ENCODE data around the gene TXNRD3. TPM values are rescaled to one million over a fixed set of nuclear protein-coding genes. Genes with fewer than 3 reads are reported as not detected.
"Not testable (repeated sequence)": the region's sequence is repeated elsewhere in the genome, so short reads cannot be mapped to it uniquely, and the experiment has no call there.

Gene TXNRD3
- total RNA-seq, 1 donor from 2014 or later: 10.7 TPM

DNA sequence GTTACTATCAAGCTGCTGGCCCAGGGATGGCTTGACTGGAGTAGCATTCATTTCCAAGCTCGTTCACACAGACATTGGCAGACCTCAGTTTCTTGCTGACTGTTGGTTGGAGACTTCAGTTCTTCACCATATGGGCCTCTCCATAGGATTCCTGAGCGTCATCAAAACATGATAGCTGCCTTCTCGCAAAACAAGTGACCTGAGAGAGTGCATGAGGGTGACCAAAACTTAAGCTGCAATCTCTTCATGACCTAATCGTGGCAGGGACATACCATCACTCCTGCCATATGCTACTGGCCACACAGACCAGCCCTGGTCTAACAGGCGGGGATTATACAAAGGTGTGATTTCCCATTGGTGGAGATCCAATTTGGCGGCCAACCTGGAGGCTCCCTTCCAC lies 50.2 kb downstream of the TXNRD3 start:
- ATAC-seq: no peak
- DNase-seq (ENCODE audit: low spot score): no peak

DNA sequence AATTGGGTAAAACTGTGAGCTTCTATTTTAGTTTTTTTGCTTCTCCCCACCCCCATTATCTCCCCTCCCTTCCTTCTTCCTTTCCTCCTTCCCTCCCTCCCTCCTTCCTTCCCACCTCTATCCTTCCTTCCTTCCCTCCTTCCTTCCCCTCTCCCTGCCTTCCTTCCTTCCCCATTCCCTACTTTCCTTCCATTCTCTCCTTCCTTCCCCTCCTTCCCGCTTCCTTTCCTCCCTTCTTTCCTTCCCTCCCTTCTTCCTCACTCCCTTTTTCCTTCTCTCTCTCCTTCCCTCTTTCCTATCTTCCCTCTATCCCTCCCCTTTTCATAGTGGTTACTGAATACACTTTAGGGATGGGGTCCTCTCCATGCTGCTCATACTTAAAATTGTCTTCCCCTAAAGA lies 55.8 kb downstream of the TXNRD3 start:
- ATAC-seq (no peak), DNase-seq (ENCODE audit: low spot score) (no peak)

DNA sequence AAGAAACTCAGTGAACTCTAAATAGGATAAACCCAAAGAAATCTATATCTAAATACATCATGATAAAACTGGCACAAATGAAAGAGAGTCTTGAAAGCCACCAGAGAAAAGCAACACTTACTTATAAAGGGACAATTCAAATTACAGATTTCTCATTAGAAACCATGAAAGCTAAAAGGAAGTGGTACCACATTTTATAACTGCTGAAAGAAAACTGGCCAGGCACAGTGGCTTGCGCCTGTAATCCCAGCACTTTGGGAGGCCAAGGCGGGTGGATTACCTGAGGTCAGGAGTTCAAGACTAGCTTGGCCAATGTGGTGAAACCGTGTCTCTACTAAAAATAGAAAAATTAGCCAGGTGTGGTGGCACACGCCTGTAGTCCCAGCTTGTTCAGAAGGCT lies 59.4 kb downstream of the TXNRD3 start:
- ATAC-seq; DNase-seq (ENCODE audit: low spot score): not testable (repeated sequence)

DNA sequence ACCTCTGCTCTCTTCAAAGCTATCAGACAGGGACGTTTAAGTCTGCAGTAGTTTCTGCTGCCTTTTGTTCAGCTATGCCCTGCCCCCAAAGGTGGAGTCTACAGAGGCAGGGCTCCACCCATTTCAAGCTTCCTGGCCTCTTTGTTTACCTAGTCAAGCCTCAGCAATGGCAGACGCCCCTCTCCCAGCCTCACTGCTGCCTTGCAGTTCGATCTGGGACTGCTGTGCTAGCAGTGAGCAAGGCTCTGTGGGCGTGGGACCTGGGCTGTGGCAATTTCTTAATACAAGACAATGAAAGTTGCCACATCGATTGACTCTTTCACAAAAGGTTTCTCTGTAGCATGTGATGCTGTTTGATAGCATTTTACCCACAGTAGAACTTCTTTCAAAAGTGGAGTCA lies 63.4 kb downstream of the TXNRD3 start:
- not testable (repeated sequence) for ATAC-seq; DNase-seq (ENCODE audit: low spot score)

DNA sequence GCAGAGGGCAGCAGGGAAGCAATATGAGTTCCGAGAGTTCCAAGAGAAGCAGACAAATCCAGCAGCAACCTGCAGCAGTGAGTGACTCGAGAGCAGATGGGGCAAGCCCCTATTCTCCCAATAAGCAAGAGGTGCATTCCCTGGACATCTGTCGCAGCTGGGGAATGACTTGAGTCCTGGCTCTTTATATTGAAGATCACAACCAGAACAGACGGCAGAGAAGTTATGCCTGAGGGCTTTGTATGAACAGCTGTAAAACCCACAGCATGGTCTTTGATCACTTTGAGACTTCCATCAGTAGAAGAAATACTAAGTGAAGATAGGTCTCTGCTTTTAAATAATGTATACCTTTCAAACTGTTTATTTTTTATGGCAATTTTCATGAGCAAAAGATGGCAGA lies 72.6 kb downstream of the TXNRD3 start:
- DNase-seq (ENCODE audit: low spot score) (no peak), ATAC-seq (no peak)

DNA sequence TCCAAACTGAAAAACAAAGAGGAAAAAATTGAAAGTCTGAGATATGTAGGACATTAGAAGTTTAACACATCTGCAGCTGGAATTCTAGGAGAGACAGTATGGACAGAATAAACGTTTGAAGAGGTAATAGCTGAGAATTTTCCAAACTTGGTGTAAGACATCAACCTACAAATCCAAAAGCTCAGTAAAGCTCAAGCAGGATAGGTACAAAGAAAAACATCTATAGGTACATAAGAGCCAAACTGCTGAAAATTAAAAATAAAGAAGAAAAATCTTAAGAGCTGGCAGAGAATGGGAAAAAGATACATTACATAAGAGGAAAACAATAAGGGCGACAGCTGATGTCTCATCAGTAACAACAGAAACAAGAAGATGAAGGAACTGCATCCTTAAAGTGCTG lies 73.4 kb downstream of the TXNRD3 start:
- DNase-seq (ENCODE audit: low spot score) (no peak), ATAC-seq (no peak)

DNA sequence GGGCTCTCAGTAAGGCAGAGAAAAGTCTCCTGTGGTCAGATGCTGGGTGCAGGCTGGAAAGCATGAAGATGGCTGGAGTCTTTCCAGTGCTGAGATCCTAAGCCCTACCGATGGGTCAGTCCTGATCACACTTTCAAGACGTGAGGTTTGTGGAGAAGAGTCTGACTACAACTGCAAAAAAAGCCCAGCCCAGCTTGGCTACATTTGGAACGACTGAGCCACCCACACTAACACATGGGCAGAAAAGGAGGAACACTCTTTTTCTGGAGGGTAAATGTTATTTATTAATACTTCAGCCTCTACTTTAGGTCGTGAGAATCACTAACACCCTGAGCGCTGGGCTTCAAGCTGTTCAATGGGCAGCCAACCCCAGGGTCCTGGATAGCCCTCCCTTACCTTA lies 74.2 kb downstream of the TXNRD3 start:
- no peak for DNase-seq (ENCODE audit: low spot score)
- no peak for ATAC-seq

DNA sequence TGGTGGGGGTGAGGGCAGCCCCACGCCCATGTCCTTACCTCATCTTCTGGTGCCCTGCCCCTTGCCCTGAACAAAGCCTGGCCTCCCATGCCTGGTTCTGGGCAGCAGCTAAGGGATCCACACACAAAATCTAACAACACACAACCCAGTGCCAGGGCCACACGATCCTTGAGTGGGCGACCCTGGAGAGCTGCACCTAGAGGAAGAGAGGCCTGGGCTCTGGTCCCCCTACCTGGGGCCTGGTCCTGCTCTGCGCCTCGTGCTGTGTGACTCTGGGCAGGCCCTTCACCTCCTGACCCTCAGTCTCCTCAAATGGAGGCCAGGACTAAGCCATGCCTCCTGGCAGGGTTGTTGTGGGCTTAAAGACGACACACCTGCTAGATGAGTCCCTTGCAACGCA lies 76.2 kb downstream of the TXNRD3 start:
- DNase-seq (ENCODE audit: low spot score) (no peak), ATAC-seq (no peak)

DNA sequence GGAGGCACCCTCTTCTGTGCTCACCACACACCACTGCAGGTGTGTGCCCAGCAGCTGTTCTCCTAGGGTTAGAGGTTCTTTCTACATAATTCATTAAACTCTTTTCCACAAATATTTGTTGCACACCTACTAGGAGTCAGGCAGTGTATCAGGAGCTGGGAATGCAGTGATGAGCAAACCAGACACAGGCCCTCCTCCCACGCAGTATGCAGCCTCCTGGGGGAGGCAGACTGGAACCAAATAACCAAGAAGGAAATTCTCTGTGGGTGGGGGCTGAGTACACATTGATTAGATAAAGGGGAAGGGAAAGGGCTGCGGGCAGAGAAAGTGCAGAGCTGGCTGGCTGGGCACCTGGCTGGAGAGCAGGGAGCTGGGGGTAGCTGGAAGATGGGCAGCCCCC lies 77.7 kb downstream of the TXNRD3 start:
- no peak for ATAC-seq
- DNase-seq (ENCODE audit: low spot score): no peak

DNA sequence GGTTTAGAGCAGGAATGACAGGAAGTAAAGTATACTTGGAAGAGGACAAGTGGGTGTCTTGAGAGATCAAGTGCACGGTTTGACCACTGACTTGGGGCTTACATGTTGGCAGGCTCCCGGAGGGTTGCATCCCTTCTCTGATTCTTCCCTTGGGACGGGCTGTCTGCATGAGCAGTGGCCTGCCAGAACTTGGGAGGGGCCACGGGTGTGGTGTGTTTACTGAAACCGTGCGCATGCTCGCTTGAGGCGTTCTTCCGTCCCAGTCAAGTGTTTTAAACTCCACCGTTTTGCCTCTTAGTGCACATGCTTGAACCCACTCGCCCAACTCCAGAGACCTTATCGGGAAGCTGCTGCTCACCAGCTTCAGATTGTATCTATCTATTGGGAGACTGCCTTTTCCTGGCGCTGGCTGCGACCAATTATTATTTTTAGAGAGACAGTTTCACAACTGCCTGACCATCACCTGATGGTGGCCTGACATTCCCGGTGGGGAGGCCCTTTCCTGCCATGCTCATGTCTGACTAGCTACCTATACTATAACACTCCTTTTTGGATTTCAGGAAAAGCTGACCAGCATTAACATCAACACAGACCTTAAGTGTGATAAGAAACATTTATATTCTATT lies 81.3 kb downstream of the TXNRD3 start:
- ATAC-seq: no peak

DNA sequence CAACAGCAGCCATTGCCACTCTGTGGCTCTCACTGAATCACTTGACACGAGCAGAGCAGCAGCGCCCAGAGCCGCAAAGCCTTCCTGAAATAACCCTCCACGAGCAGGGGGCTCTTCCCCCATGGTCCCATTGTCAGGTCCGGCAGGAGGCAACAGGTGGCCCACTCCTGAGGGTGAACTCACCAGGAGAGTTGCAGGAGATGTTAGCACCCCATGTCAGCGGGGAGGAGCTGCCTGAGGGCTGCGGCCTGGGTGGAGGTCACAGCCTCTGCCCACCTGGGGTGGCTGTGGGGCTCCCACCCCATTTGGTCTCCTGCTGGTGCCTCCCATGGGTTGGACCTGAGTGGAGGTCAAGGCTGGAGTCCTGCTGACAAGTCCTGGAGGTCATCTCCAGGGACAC lies 83.8 kb downstream of the TXNRD3 start:
- DNase-seq (ENCODE audit: low spot score): no peak
- ATAC-seq: no peak

More for the DNA sequence above, 81.3 kb downstream of the TXNRD3 start:
- DNase-seq (ENCODE audit: low spot score): no peak

DNA sequence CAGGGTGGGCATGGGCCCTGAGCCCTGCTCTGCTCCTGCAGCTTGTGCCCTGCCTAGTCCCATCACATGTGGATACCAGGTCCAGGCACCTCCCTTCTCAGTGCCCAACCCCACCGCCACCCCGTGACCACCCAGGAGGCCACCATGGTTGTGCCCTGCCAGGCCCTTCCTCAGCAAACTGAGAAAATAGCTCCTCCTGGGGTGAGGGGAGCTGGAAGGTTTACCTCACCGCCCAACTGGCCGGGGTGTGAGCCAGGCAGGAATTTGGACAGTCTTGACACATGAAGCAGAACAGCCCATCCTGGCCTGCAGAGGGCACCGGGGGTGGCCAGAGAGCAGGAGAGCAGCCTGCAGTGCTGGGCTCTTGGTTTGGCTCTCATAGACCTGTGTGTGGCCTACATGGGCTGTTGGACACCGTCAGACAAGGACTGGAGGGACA lies 84.8 kb downstream of the TXNRD3 start:
- DNase-seq (ENCODE audit: low spot score) (no peak), ATAC-seq (peak; percentile 46)

DNA sequence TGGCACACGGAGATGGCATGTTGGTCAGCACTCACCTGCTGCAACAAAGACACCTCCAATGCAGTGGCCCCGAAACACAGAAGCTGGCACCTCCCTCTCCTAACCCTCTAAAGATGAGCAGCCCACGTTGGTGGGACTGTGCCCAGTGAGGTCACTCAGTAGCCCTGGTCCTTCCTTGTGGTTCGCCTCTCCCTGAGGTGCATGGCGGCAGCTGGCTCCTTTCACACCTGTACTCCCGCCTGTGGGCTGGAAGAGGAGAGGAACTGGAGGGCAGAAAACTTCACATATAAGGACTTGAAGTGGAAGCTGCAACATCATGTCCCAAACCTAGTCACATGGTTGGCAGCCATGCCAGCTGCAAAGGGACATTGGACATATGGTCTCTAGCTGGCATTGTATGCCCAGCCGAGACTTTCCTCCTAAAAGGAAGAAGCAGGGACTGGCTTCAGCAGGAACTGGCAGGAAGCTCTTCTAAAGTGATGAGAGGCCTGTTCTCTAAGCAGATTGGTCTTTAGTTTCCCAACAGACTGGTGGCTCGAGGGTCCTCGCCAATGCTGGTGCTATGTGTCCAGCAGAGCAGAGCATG lies 85.4 kb downstream of the TXNRD3 start:
- DNase-seq (ENCODE audit: low spot score) (no peak), ATAC-seq (no peak)

DNA sequence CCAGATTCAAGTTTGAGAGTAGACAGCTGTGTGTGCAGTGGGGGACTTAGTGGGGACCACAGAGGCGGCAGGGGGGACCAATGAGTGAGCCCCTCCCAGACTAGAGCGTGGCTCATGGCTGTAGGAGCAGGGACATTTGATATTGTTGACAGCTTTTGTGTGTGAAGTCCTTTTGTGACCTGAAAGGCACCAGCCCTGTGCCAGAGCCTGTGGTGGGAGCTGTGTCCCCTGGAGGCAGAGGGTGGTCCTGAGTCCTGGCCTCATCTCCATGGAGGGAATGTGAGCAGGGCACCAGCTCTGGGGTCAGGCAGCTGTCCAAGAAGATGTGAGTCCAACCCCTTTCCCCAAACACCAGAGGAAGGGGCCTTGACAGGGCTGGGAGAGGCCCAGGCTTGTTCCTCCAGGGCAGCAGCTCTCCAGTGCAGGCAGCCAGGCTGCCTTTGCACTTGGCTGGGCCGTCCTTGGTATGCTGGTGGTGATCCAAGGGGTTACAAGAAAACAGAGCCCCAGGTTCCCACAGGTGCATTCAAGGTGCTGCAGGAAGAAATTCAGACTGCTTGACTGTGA lies 86.1 kb downstream of the TXNRD3 start:
- DNase-seq (ENCODE audit: low spot score): no peak
- ATAC-seq: no peak

DNA sequence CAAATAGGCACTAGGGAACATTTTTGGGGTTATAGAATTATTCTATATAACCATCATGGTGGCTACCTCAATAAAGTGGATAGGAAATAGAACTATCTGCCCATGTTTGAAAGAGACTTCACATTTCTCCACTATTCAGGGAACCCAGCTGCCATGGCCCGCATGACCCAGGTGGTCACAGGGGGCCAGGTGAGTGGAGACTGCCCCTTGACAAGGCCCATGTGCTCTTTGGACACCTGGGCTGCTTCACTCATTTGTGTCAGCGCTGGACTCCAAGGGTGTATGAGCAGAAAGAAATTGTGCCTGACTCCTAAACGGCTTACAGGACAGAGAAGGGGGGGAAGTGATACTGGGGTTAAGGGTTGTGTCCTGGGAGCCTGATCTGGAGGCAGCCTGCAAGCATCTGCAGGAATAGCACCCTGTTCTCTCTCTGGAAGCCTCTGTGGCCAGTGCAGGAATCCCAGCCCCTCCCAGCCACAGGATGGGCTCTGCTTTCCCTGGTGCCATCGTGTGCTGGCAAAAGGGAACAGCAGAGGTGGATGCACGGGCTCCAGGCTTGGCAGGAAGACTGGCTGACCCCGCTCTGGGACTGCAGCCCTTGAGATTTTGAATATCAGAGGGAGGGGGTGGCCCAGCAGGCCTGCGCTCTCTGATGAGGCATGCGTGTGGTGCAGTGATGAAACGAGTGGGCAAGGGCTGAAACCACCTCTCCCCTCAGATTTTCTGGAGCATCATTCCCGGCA lies 87.1 kb downstream of the TXNRD3 start:
- ATAC-seq: peak; percentile 96
- peak; percentile 51 for DNase-seq (ENCODE audit: low spot score)

DNA sequence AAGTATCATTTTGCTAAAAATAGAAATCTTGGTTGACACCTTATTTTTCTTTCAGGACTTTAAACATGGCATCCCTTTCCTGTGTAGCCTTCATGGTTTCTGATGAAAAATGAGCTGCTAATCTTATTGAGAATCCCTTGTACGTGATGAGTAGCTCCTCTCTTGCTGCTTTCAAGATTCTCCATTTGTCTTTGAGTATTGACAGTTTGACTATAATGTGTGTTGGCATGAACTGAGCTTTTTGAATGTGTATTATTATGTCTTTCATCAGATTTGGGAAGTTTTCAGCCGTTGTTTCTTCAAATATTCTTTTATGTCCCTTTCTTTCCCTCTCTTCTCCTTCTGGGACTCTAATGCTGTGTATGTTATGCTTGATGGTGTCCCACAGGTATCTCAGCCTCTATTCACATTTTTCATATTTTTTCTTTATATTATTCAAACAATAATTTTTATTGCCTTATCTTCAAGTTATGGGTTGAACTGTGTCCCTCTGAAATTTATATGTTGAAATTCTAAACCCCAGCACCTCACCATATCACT lies 92.1 kb downstream of the TXNRD3 start:
- ATAC-seq (no peak), DNase-seq (ENCODE audit: low spot score) (no peak)

DNA sequence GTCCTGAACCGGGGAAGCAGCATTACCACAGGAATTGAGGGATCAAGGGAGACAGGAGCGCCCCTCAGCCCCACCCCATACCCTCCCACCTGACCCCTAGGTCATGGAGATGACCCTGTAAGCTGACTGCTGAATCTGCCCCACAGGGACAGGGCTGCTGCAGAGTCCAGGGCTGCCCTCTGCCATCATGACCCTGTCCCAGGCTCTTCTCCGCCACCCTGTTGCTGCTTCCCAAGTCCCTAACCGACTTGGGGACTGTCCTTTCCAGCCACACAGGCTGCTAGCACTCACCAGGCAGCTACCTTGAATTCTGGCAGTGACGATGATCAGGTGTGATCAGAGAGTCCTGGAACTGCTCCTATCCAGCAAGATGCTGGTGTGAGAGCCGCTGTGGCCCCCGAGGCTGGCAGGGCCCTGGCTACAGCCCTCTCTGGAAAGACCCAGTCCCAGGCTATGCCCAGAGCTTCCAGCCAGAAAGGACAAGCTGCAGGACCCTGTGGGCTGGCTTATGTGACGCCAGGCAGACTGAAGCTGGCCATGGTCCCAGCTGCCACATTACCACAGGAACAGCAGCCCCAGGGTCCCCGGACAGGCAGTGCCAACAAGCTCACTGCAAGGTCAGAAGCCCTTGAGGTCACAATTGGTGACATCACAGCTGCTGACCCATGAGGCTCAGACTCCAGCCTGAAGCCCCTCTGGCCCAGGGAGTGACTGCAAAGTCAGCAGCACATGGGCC lies 96.4 kb downstream of the TXNRD3 start, which contains the start of gene C3orf22:
C3orf22 (minus strand) TSS at position 597 of the 736 bp plus-strand sequence. CDS start 5,542 bp downstream, outside the sequence.
- DNase-seq (ENCODE audit: low spot score) (peak; percentile 38), ATAC-seq (no peak)

DNA sequence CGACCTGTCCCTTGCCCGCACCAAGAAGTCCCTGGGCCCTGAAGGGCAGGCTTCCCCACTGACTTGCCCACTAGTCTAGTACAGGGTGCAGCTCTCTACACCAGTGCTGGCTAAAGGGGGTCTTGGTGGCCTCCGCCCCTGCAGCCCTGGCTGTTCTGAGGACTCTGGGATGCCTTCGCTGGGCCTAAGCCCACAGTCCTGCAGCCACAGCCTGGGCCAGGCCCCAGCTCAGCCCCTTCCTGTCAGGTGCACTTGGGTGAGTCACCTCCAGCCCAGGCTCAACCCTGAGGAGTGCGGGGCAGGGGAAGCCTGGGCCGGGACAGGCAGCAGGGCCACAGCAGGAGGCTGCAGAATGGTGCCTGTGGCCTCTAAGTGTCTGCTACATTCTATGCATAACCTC lies 97.2 kb downstream of the TXNRD3 start:
- ATAC-seq: no peak
- no peak for DNase-seq (ENCODE audit: low spot score)

DNA sequence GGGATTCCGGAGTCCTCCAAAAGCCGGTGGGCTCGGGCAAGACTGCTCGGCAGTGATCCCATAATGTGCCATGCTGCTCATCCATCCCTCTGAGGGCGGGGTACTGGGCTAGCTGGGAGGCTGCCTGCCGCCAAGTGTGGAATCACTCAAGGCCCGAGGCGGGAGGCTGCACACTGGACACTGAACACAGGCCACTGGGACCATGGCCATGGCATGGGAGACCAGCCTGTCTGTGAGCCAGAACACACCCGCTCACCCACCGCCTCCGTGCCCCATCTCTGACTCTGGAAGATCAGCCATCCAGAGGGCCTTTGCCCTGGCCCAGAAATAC lies 97.5 kb downstream of the TXNRD3 start:
- ATAC-seq: no peak
- peak; percentile 40 for DNase-seq (ENCODE audit: low spot score)
